CD4-positive, alpha-beta T cell treated with Interleukin-4 for 4 hours (primary cell): Measurements from ENCODE around the gene AMBP.

Experiments
- DNase-seq: peaks from one replicate; pipeline ENCODE4 v3.0.0-alpha.2; 2020

The AMBP gene

GRCh38 chr9:114078021-114078780 is at the start of gene AMBP:
Gene AMBP (minus strand): TSS chr9:114078300. CDS start chr9:114078209, 91 bp downstream.
- no peak for DNase-seq

- no peak for DNase-seq
Measured at GRCh38 chr9:114126247-114127060, 48.4 kb upstream of the AMBP start.

GRCh38 chr9:114125476-114126013 is 47.4 kb upstream of the AMBP start:
- DNase-seq, result no peak

GRCh38 chr9:114124666-114125475 is 46.8 kb upstream of the AMBP start:
- no peak for DNase-seq

- no peak for DNase-seq
Measured at GRCh38 chr9:114124138-114124537, 46.0 kb upstream of the AMBP start.

- DNase-seq, result no peak
Measured at GRCh38 chr9:114123031-114123977, 45.2 kb upstream of the AMBP start.

GRCh38 chr9:114122136-114123027 is 44.3 kb upstream of the AMBP start:
- DNase-seq, result no peak

GRCh38 chr9:114121227-114122135 is 43.4 kb upstream of the AMBP start:
- no peak for DNase-seq

GRCh38 chr9:114120192-114121014 is 42.3 kb upstream of the AMBP start:
- no peak for DNase-seq

- DNase-seq, result no peak
Measured at GRCh38 chr9:114119242-114120191, 41.4 kb upstream of the AMBP start.

GRCh38 chr9:114117996-114118830 is 40.1 kb upstream of the AMBP start:
- DNase-seq, result no peak

- DNase-seq, result no peak
Measured at GRCh38 chr9:114117614-114117995, 39.5 kb upstream of the AMBP start.

- DNase-seq, result no peak
Measured at GRCh38 chr9:114116126-114116747, 38.1 kb upstream of the AMBP start.

- no peak for DNase-seq
Measured at GRCh38 chr9:114115654-114116125, 37.6 kb upstream of the AMBP start.

GRCh38 chr9:114114364-114114763 is 36.3 kb upstream of the AMBP start:
- no peak for DNase-seq
